Glomerular visceral epithelial cell (primary cell): ENCODE data around the gene SRPK3.
"Not testable (repeated sequence)": the region's sequence is repeated elsewhere in the genome, so short reads cannot be mapped to it uniquely, and the experiment has no call there.

Experiments
- DNase-seq: peaks from one replicate; pipeline ENCODE4 v3.0.0-alpha.2; 2016; ENCODE audit errors: extremely low spot score

The SRPK3 gene

DNA sequence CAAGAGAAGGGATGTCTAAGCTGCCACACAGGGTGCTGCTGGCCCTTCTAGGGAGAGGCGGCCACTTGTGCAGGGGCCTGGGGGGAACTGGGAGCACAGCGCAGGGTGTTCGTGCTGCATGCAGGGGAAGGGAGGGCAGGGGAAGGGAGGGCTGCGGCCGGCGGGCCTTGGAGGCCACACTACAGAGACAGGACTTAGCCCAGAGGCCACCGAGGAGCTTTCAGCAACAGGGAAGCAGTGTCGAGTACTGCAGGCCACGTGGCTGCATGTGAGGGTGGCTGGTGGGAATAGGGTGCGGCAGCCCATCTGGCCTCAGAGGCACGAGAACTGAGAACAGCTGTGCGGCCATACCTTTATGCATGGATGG is 35.8 kb upstream of the SRPK3 start:
- DNase-seq = not testable (repeated sequence)

DNA sequence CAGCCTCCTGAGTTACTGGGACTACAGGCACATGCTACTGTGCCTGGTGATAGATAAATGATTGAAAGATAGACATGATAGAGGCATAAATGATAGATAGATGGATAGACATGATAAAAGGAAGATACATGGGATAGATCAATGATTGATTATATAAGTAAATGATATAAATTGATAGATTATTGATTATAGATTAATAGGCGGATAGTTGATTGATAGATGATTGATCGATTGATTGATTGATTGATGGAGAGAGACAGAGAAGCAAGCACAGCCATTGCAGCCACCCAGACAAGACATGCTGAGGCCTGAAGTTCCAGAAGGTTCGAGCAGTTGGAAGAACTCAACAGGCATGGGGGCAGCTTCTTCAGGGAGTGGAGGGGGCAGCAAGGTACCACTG is 34.5 kb upstream of the SRPK3 start:
- no peak for DNase-seq

- not testable (repeated sequence) for DNase-seq
Measured at GRCh38 chrX:153746991-153747390, 33.9 kb upstream of the SRPK3 start.

DNA sequence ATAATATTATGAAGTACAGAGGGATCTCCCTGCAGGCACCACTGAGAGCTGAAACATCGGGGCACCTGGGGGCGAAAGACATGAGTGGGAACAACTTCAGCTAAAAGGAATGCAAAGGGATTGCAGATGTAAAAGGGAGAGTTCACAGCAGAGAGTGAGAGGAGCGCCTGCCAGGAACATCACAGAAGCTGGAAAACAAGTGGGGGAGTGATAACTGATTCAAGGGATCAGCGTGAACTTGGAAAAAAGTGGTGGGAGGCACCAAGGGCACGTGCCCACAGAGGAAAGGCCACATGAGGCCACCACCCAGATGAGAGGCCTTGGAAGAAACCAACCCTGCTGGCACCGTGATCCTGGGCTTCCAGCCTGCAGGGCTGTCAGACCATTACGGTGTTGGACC is 31.8 kb upstream of the SRPK3 start:
- not testable (repeated sequence) for DNase-seq

- DNase-seq = no peak
Measured at GRCh38 chrX:153750127-153750774, 30.6 kb upstream of the SRPK3 start.

- no peak for DNase-seq
Measured at GRCh38 chrX:153755136-153755535, 25.7 kb upstream of the SRPK3 start.

GRCh38 chrX:153761863-153762262 is 19.0 kb upstream of the SRPK3 start:
- DNase-seq = no peak

DNA sequence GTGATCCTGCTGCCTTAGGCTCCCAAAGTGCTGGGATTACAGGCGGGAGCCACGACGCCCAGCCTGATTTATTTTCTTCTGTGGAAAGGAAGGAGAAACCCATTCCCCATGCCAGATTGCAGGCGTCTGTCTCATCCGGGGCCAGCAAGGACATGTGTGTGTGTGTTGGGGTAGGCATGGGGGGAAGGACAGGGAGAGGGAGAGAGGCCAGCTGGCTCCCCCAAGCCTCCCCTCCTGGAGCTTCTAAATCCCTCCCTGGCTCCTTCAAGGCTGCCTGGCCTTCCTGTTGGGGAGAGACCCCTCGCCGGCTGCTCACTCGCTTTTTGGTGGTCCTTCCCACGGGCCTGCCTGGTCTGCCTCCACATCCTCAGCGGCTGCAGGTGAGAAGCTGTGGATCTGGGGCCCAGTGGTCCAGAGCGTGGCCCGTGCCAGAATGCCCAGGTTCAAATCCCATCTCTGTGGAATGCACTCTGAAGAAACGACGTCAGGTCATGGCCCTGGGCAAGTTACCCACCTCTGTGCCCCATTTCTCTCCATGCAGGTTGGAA is 18.1 kb upstream of the SRPK3 start:
- DNase-seq = no peak

DNA sequence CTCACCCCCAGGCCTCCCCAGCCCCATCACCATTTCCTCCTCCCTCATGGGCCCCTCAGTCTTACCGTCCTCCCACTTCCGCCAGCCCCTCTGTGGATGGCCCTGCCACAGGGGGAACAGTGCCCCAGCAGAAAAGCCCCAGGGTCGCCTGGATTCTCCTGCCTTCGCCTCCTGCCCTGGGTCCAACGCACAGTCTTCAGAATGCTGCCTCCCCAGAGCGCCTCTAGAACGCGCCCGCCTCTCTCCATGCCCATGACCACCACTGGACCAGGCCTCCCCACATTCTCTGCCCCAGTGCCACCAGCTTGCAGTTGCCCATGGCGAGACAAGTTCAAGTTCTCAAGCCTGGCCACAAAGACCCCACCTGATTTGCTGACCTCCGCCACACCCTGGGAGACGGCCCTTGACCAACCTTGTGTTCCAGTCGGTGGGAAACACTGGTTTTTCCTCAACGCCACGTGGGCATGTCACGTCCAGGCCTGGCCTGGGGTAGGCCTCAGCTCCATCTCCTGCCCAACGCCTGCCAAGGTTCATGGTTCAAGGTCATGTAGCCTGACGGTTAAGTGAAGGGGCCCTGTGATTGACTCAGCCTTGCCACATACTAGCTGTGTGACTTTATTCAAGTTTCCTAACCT is 17.4 kb upstream of the SRPK3 start:
- no peak for DNase-seq

- DNase-seq = peak; percentile 77
Measured at GRCh38 chrX:153763989-153764755, 16.7 kb upstream of the SRPK3 start, which contains the start of gene PLXNB3. PLXNB3 (plus strand) TSS chrX:153764249; CDS start chrX:153765536, 1,287 bp downstream.

DNA sequence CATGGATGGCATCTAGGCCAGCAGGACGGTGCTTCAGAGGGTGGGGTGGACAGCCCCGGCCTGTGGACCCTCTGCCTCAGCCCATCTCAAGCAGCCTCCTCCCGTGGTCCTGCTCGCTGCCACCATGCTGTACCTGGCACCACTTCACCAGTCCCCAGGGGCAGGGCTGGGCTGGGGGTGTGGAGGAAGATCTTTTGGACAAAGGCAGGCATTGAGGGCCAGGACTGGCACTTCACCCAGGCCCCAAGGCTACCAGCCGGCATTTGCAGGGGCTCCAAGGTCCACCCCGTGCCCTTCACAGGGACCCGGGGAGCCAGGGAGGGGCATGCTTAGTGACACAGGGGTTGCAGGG is 16.1 kb upstream of the SRPK3 start:
- no peak for DNase-seq

GRCh38 chrX:153765138-153766079 is 15.4 kb upstream of the SRPK3 start:
- DNase-seq = no peak

- peak; percentile 64 for DNase-seq
Measured at GRCh38 chrX:153766098-153766817, 14.6 kb upstream of the SRPK3 start.

- DNase-seq = no peak
Measured at GRCh38 chrX:153766871-153767673, 13.8 kb upstream of the SRPK3 start.

GRCh38 chrX:153767674-153768055 is 13.2 kb upstream of the SRPK3 start:
- DNase-seq = no peak

- DNase-seq = no peak
Measured at GRCh38 chrX:153768311-153769157, 12.3 kb upstream of the SRPK3 start.

- DNase-seq = no peak
Measured at GRCh38 chrX:153769158-153769864, 11.5 kb upstream of the SRPK3 start.

DNA sequence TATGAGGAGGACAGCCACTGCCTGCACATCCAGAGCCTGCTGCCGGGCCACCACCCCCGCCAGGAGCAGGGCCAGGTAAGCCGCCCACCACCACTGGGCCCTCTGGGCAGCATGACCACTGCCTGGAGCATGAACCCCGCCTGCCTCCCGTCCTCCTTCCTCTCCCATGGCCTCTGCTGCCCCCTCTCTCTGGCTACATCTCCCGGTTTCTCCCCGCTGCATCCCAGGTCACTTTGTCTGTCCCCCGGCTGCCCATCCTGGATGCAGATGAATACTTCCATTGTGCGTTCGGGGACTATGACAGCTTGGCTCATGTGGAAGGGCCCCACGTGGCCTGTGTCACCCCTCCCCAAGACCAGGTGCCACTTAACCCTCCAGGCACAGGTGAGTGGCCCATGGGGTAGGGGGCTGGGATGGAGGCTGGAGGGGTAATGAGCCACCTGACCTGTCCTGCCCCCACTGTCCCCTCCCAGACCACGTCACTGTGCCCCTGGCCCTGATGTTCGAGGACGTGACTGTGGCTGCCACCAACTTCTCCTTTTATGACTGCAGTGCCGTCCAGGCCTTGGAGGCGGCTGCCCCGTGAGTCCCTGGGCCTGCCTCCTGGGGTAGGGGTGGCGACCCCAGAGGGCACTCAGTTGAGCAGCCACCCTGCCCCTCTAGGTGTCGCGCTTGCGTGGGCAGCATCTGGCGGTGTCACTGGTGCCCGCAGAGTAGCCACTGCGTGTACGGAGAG is 10.8 kb upstream of the SRPK3 start:
- DNase-seq = no peak
